HG03103 (cell line): ENCODE data around the gene RGPD8.
A peak's percentile ranks its signal among the peaks of the same experiment; 100 is the strongest.
"Not testable (repeated sequence)": the region's sequence is repeated elsewhere in the genome, so short reads cannot be mapped to it uniquely, and the experiment has no call there.

Experiments
- ATAC-seq: cut with Tn5 transposase; IDR thresholded peaks from one replicate; pipeline ENCODE4 v1.9.1; 2021; ENCODE audit warnings: low read depth; ENCODE audit not compliant: unreplicated experiment

Gene RGPD8

GRCh38 chr2:112435716-112436431 lies 2.4 kb upstream of the RGPD8 start:
- ATAC-seq, result not testable (repeated sequence)

- ATAC-seq, result not testable (repeated sequence)
These were observed 1.7 kb upstream of the RGPD8 start for GRCh38 chr2:112434890-112435715.

GRCh38 chr2:112433932-112434730 lies 686 bp upstream of the RGPD8 start:
- ATAC-seq, result no peak

GRCh38 chr2:112432735-112433479 lies 538 bp downstream of the RGPD8 start:
- ATAC-seq, result peak; percentile 30

- ATAC-seq, result not testable (repeated sequence)
These were observed 1.1 kb downstream of the RGPD8 start for GRCh38 chr2:112432390-112432734.

- not testable (repeated sequence) for ATAC-seq
These were observed 1.7 kb downstream of the RGPD8 start for GRCh38 chr2:112431587-112432295.

GRCh38 chr2:112424553-112424952 lies 8.9 kb downstream of the RGPD8 start:
- ATAC-seq, result not testable (repeated sequence)

GRCh38 chr2:112416860-112417259 lies 16.6 kb downstream of the RGPD8 start:
- ATAC-seq, result not testable (repeated sequence)

- not testable (repeated sequence) for ATAC-seq
These were observed 73.4 kb downstream of the RGPD8 start for GRCh38 chr2:112360055-112360454.

- ATAC-seq, result not testable (repeated sequence)
These were observed 79.1 kb downstream of the RGPD8 start for GRCh38 chr2:112354335-112354734.

GRCh38 chr2:112352809-112353603 lies 80.4 kb downstream of the RGPD8 start:
- not testable (repeated sequence) for ATAC-seq

- ATAC-seq, result not testable (repeated sequence)
These were observed 81.2 kb downstream of the RGPD8 start for GRCh38 chr2:112352292-112352691.

- ATAC-seq, result no peak
These were observed 88.1 kb downstream of the RGPD8 start for GRCh38 chr2:112345030-112346027.

GRCh38 chr2:112343827-112344585 lies 89.4 kb downstream of the RGPD8 start:
- no peak for ATAC-seq

- ATAC-seq, result no peak
These were observed 91.3 kb downstream of the RGPD8 start for GRCh38 chr2:112342067-112342550.

GRCh38 chr2:112340475-112341267 lies 92.8 kb downstream of the RGPD8 start:
- no peak for ATAC-seq
